DND-41 (cell line): Measurements from ENCODE around the gene INAFM2.

Experiments
- ATAC-seq: fragments of 200-7000 bp; cut with Tn5 transposase; 3 replicates; pipeline ENCODE4 v1.9.1; 2021; ENCODE audit warnings: low read depth; ENCODE audit not compliant: insufficient read depth
- DNase-seq: peaks from one replicate; pipeline ENCODE4 v3.0.0-alpha.2; 2020
- H2AFZ ChIP-seq: 2 replicates; pipeline ENCODE4 v1.6.0; 2012; ENCODE audit warnings: low read depth, low read length
- H3K27ac ChIP-seq: 2 replicates; pipeline ENCODE4 v1.5.1; 2012; ENCODE audit warnings: low read length, inconsistent platforms
- H3K27me3 ChIP-seq: fragments of 200-600 bp; sonication (generic); 2 replicates; pipeline ENCODE4 v1.6.0; 2012; ENCODE audit warnings: low read length, mild to moderate bottlenecking, inconsistent platforms; ENCODE audit not compliant: insufficient read depth, poor library complexity
- H3K36me3 ChIP-seq: 2 replicates; pipeline ENCODE4 v1.5.1; 2012; ENCODE audit warnings: low read length, inconsistent platforms; ENCODE audit not compliant: insufficient read depth
- H3K4me1 ChIP-seq: 2 replicates; pipeline ENCODE4 v1.5.1; 2012; ENCODE audit warnings: mild to moderate bottlenecking, low read length; ENCODE audit not compliant: insufficient read depth
- H3K4me2 ChIP-seq: 2 replicates; pipeline ENCODE4 v1.6.0; 2012; ENCODE audit warnings: mild to moderate bottlenecking, moderate library complexity, low read length, inconsistent platforms; ENCODE audit not compliant: insufficient read depth
- H3K4me3 ChIP-seq, 2 experiments: fragments of 200-600 bp in 1 of 2; shearing (Covaris generic) in 1 of 2; 2 replicates each; pipeline ENCODE4 v1.5.1; 2012 to 2016; ENCODE audit warnings: inconsistent platforms in 2 of 2, low read length in 2 of 2, mild to moderate bottlenecking in 2 of 2, low read depth in 1 of 2, moderate library complexity in 1 of 2
- H3K79me2 ChIP-seq: 2 replicates; pipeline ENCODE4 v1.6.0; 2012; ENCODE audit warnings: low read length, inconsistent platforms; ENCODE audit not compliant: insufficient read depth
- H3K9ac ChIP-seq: 2 replicates; pipeline ENCODE4 v1.6.0; 2012; ENCODE audit warnings: low read depth, mild to moderate bottlenecking, inconsistent platforms, low read length, moderate library complexity
- H3K9me3 ChIP-seq: 2 replicates; pipeline ENCODE4 v1.5.1; 2012; ENCODE audit warnings: low read length, moderate library complexity, mild to moderate bottlenecking, inconsistent platforms; ENCODE audit not compliant: insufficient read depth, severe bottlenecking
- H4K20me1 ChIP-seq: 2 replicates; pipeline ENCODE4 v1.6.0; 2012; ENCODE audit warnings: low read length; ENCODE audit not compliant: insufficient read depth
- EZH2 ChIP-seq: IDR thresholded peaks from 3 replicates; pipeline ENCODE4 v1.6.1; 2012; ENCODE audit warnings: borderline replicate concordance, low read depth, mild to moderate bottlenecking, moderate library complexity, low read length, inconsistent platforms; ENCODE audit not compliant: severe bottlenecking
- TF ChIP-seq, protein P1 (sequence below): IDR thresholded peaks from 2 replicates; pipeline ENCODE4 v1.5.1; 2012; ENCODE audit warnings: borderline replicate concordance, low read length, moderate library complexity, mild to moderate bottlenecking; ENCODE audit not compliant: poor library complexity, severe bottlenecking; ENCODE audit errors: extremely low read depth

INAFM2 gene

GRCh38 chr15:40369474-40369869, 46.0 kb downstream of the INAFM2 start:
- ATAC-seq = no peak
- H3K9ac ChIP-seq = no peak overlapping the region
- no peak for DNase-seq
- peaks cover 18% of the 10 kb centered on the region for H3K4me1 ChIP-seq
- H3K27ac ChIP-seq = no peak overlapping the region
- H2AFZ ChIP-seq = no peak overlapping the region
- no peaks in the 10 kb centered on the region for H4K20me1 ChIP-seq
- no peaks in the 10 kb centered on the region for H3K27me3 ChIP-seq
- no peaks in the 10 kb centered on the region for H3K79me2 ChIP-seq
- no peak overlapping the region for H3K4me3 ChIP-seq
- no peaks in the 10 kb centered on the region for H3K36me3 ChIP-seq
- TF ChIP-seq EZH2 = no peak
- TF ChIP-seq, protein P1, sequence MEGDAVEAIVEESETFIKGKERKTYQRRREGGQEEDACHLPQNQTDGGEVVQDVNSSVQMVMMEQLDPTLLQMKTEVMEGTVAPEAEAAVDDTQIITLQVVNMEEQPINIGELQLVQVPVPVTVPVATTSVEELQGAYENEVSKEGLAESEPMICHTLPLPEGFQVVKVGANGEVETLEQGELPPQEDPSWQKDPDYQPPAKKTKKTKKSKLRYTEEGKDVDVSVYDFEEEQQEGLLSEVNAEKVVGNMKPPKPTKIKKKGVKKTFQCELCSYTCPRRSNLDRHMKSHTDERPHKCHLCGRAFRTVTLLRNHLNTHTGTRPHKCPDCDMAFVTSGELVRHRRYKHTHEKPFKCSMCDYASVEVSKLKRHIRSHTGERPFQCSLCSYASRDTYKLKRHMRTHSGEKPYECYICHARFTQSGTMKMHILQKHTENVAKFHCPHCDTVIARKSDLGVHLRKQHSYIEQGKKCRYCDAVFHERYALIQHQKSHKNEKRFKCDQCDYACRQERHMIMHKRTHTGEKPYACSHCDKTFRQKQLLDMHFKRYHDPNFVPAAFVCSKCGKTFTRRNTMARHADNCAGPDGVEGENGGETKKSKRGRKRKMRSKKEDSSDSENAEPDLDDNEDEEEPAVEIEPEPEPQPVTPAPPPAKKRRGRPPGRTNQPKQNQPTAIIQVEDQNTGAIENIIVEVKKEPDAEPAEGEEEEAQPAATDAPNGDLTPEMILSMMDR = no peak
- H3K4me2 ChIP-seq = no peak overlapping the region
- no peaks in the 10 kb centered on the region for H3K9me3 ChIP-seq

DNA sequence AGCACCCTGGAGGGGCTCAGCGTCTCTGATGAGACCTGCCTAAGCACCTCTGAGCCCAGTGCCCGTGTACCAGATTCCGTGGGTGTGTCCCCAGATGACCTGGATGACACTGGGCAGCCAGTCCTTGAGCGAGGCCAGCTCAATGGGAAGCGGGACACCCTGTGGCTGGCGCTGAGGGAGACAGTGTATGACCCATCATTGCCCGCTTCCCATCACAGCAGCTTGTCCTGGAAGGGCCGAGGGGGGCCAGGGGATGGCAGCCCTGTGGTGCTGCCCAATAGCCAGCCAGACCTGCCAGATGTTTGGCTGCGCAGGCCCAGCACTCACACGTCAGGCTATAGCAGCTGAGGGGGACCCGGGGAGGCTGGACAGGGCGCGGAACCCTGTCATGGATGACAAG, 46.5 kb downstream of the INAFM2 start:
- H3K9me3 ChIP-seq = no peaks in the 10 kb centered on the region
- no peak overlapping the region for H2AFZ ChIP-seq
- no peaks in the 10 kb centered on the region for H4K20me1 ChIP-seq
- H3K27me3 ChIP-seq = no peaks in the 10 kb centered on the region
- H3K4me1 ChIP-seq = peaks cover 18% of the 10 kb centered on the region
- TF ChIP-seq, protein P1 = no peak
- TF ChIP-seq EZH2 = no peak
- no peak overlapping the region for H3K4me2 ChIP-seq
- no peak overlapping the region for H3K27ac ChIP-seq
- H3K36me3 ChIP-seq = no peaks in the 10 kb centered on the region
- no peaks in the 10 kb centered on the region for H3K79me2 ChIP-seq
- no peak for ATAC-seq
- DNase-seq = no peak
- H3K9ac ChIP-seq = no peak overlapping the region
- H3K4me3 ChIP-seq = no peak overlapping the region

DNA sequence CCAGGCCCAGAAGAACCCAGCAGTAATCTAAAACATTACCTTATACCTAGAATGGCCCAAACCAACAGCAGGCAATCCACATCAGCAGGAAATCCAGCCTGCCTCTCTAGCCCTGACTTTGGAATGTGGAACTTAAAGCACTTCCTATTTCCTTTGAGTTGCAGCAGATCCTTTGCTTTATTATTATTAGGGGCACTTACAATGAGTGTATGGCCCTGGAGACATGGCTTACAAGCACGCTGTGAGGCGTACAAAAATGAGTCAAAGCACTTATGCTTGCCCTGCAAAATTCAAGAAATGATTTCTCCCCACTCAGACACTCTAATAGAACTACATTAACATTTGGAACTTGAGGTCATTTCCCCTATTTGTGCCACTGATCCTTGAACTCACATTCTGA, 49.5 kb downstream of the INAFM2 start:
- H3K79me2 ChIP-seq = no peaks in the 10 kb centered on the region
- no peak overlapping the region for H3K4me2 ChIP-seq
- H3K27ac ChIP-seq = no peak overlapping the region
- H3K4me1 ChIP-seq = peaks cover 7% of the 10 kb centered on the region
- DNase-seq (no peak), ATAC-seq (no peak)
- no peaks in the 10 kb centered on the region for H4K20me1 ChIP-seq
- H3K9me3 ChIP-seq = no peaks in the 10 kb centered on the region
- H3K27me3 ChIP-seq = no peaks in the 10 kb centered on the region
- TF ChIP-seq, protein P1 = no peak
- no peak for TF ChIP-seq EZH2
- H2AFZ ChIP-seq = no peak overlapping the region
- no peak overlapping the region for H3K4me3 ChIP-seq
- no peaks in the 10 kb centered on the region for H3K36me3 ChIP-seq
- no peak overlapping the region for H3K9ac ChIP-seq
